ENCODE data around the gene PC. TPM values are rescaled to one million over a fixed set of nuclear protein-coding genes. Genes with fewer than 3 reads are reported as not detected.

The PC gene
- polyA plus RNA-seq, 1 of the 3 experiments (the other 2 are of a cell fraction): 9.7 TPM

GRCh38 chr11:66987158-66987620 lies 29.0 kb upstream of the PC start:
- Histone ChIP-seq H3F3A (replicated peaks; ENCODE audit: insufficient read depth) (no peaks in the 10 kb centered on the region), H3K79me2 (ENCODE audit: insufficient read depth) (no peaks in the 10 kb centered on the region), H2AFZ (ENCODE audit: low read depth) (no peak overlapping the region), H3K9ac (no peak overlapping the region), H3K27ac (ENCODE audit: low read depth in 2 of 2, low read length in 1 of 2) (no peak overlapping the region), H3K9me2 (no peaks in the 10 kb centered on the region), H3K36me3 (replicated peaks in 1 of 2; ENCODE audit: control insufficient read depth in 1 of 2, insufficient read depth in 2 of 2, low read length in 1 of 2) (no peaks in the 10 kb centered on the region), H3K4me2 (no peak overlapping the region), H3K4me3 (ENCODE audit: low read depth in 2 of 2, low read length in 1 of 2) (no peak overlapping the region), H3K4me1 (ENCODE audit: control insufficient read depth in 1 of 2, insufficient read depth in 2 of 2, low read depth in 1 of 2, low read length in 1 of 2) (peaks cover 2 to 12% of the 10 kb centered on the region in 2 experiments; a peak in 2 of 4 replicates), H4K20me1 (ENCODE audit: insufficient read depth) (no peaks in the 10 kb centered on the region), H3K9me3 (no peaks in the 10 kb centered on the region), H3K27me3 (ENCODE audit: insufficient read depth) (no peaks in the 10 kb centered on the region)
- ChIA-PET CTCF (interaction anchor here (0.8 to 3.4 kb wide), 2 partner anchors 11 kb away, joined by 5 to 20 read pairs; no protein-coding TSS in a partner anchor), POLR2A (interaction anchor here (0.6 to 1.0 kb wide), 2 partner anchors 12 to 308 kb away, joined by 3 to 5 read pairs; no protein-coding TSS in a partner anchor)
- peak; percentile 48 for DNase-seq
- WGBS (ENCODE audit: low lambda C conversion rate): 74% methylated on average over 5 of the region's 6 CpGs
- TF ChIP-seq YY1 (IDR thresholded peaks at IDR 0.05; ENCODE audit: low read depth) (no peak), RCOR1 (IDR thresholded peaks at IDR 0.05; ENCODE audit: low read length) (no peak), USF2 (IDR thresholded peaks at IDR 0.05; ENCODE audit: borderline replicate concordance, low read depth, low read length) (no peak), GATA2 (CRISPR knock-in tag; IDR thresholded peaks at IDR 0.05) (no peak), NFIC (IDR thresholded peaks at IDR 0.05; ENCODE audit: borderline replicate concordance) (no peak), SIN3A (IDR thresholded peaks at IDR 0.05; ENCODE audit: borderline replicate concordance, low read depth, low read length) (no peak)

DNA sequence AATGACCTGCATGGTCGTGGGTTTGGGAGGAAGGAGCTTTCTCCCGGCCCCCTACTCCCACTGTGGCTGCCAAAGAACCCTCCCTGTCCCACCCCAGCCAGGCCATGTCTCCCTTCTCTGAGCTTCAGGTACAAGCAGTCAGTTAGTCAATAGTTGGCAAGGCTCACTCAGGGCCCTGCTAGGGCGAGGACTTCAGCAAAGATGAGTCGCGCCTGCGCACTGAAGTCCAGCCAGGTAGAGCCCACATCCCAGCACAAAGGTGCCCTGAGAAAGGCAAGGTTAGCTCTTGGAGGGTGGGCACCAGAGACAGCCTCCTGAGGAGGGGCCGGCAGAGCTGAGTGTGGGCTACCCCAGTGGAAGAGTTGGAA lies 28.0 kb upstream of the PC start:
- no peaks in the 10 kb centered on the region for H3K79me2 ChIP-seq (ENCODE audit: insufficient read depth)
- no peaks in the 10 kb centered on the region for H3K9me2 ChIP-seq
- H3K4me1 ChIP-seq (ENCODE audit: control insufficient read depth in 1 of 2, insufficient read depth in 2 of 2, low read depth in 1 of 2, low read length in 1 of 2): peaks cover 9 to 13% of the 10 kb centered on the region in 2 experiments; a peak in 2 of 4 replicates
- H3K9me3 ChIP-seq: no peaks in the 10 kb centered on the region
- H2AFZ ChIP-seq (ENCODE audit: low read depth): no peak overlapping the region
- no peaks in the 10 kb centered on the region for H4K20me1 ChIP-seq (ENCODE audit: insufficient read depth)
- H3K9ac ChIP-seq: no peak overlapping the region
- H3K36me3 ChIP-seq (replicated peaks in 1 of 2; ENCODE audit: control insufficient read depth in 1 of 2, insufficient read depth in 2 of 2, low read length in 1 of 2): no peaks in the 10 kb centered on the region
- CTCF ChIA-PET: interaction anchor here (0.6 to 3.4 kb wide), 3 partner anchors 10 to 349 kb away, joined by 3 to 20 read pairs (median 3); no protein-coding TSS in a partner anchor
- H3F3A ChIP-seq (replicated peaks; ENCODE audit: insufficient read depth): no peaks in the 10 kb centered on the region
- H3K27ac ChIP-seq (ENCODE audit: low read depth in 2 of 2, low read length in 1 of 2): no peak overlapping the region
- WGBS (ENCODE audit: low lambda C conversion rate): 93% methylated on average over 3 of the region's 7 CpGs
- no peak overlapping the region for H3K4me3 ChIP-seq (ENCODE audit: low read depth in 2 of 2, low read length in 1 of 2)
- no peak for DNase-seq
- POLR2A ChIA-PET: no interaction called here
- no peak overlapping the region for H3K4me2 ChIP-seq
- no peaks in the 10 kb centered on the region for H3K27me3 ChIP-seq (ENCODE audit: insufficient read depth)
- TF ChIP-seq TEAD4 (IDR thresholded peaks at IDR 0.05; ENCODE audit: borderline replicate concordance, insufficient read depth): no peak
- no peak for TF ChIP-seq REST (IDR thresholded peaks at IDR 0.05; ENCODE audit: low read depth, low read length)
- TF ChIP-seq RCOR1 (IDR thresholded peaks at IDR 0.05; ENCODE audit: low read length): no peak
- no peak for TF ChIP-seq TCF12 (IDR thresholded peaks at IDR 0.05)
- no peak for TF ChIP-seq USF2 (IDR thresholded peaks at IDR 0.05; ENCODE audit: borderline replicate concordance, low read depth, low read length)
- TF ChIP-seq IRF3 (IDR thresholded peaks at IDR 0.05; ENCODE audit: low read depth, low read length): no peak
- no peak for TF ChIP-seq MEF2A (IDR thresholded peaks at IDR 0.05; ENCODE audit: borderline replicate concordance, low read depth)
- TF ChIP-seq FOXJ3 (CRISPR knock-in tag; IDR thresholded peaks at IDR 0.05): no peak
- no peak for TF ChIP-seq GATA2 (CRISPR knock-in tag; IDR thresholded peaks at IDR 0.05)
- TF ChIP-seq, protein P1, sequence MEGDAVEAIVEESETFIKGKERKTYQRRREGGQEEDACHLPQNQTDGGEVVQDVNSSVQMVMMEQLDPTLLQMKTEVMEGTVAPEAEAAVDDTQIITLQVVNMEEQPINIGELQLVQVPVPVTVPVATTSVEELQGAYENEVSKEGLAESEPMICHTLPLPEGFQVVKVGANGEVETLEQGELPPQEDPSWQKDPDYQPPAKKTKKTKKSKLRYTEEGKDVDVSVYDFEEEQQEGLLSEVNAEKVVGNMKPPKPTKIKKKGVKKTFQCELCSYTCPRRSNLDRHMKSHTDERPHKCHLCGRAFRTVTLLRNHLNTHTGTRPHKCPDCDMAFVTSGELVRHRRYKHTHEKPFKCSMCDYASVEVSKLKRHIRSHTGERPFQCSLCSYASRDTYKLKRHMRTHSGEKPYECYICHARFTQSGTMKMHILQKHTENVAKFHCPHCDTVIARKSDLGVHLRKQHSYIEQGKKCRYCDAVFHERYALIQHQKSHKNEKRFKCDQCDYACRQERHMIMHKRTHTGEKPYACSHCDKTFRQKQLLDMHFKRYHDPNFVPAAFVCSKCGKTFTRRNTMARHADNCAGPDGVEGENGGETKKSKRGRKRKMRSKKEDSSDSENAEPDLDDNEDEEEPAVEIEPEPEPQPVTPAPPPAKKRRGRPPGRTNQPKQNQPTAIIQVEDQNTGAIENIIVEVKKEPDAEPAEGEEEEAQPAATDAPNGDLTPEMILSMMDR (IDR thresholded peaks at IDR 0.05): no peak
- TF ChIP-seq EP300 (IDR thresholded peaks at IDR 0.05; ENCODE audit: borderline replicate concordance in 1 of 2, low read depth in 1 of 2, low read length in 1 of 2): no peak
- TF ChIP-seq RAD21 (IDR thresholded peaks at IDR 0.05; ENCODE audit: low read length): no peak
- TF ChIP-seq USF1 (IDR thresholded peaks at IDR 0.05; ENCODE audit: borderline replicate concordance, low read depth): no peak
- no peak for TF ChIP-seq FOSL2 (IDR thresholded peaks at IDR 0.05; ENCODE audit: borderline replicate concordance, low read depth)
- no peak for TF ChIP-seq JUND (IDR thresholded peaks at IDR 0.05)

Measured in SK-N-SH (cell line).